Chondrocyte (in vitro differentiated cells): ENCODE measurements around the gene PLEKHG1. TPM values are rescaled to one million over a fixed set of nuclear protein-coding genes. Genes with fewer than 3 reads are reported as not detected.

ENCODE experiments used
- DNase-seq: peaks from one replicate; pipeline ENCODE4 v3.0.0; 2021; ENCODE audit warnings: mixed read lengths, low spot score
- H3K27ac Mint-ChIP-seq: one replicate; pipeline ENCODE4 v1.8.0; 2021; ENCODE audit warnings: mild to moderate bottlenecking, moderate library complexity, mixed read lengths; ENCODE audit not compliant: unreplicated experiment
- H3K27me3 Mint-ChIP-seq: 2 replicates; pipeline ENCODE4 v1.8.0; 2021; ENCODE audit warnings: low read depth, mixed read lengths
- H3K36me3 Mint-ChIP-seq: 2 replicates; pipeline ENCODE4 v1.8.0; 2021; ENCODE audit warnings: low read depth, mixed read lengths
- H3K4me1 Mint-ChIP-seq: 2 replicates; pipeline ENCODE4 v1.8.0; 2021; ENCODE audit warnings: low read depth, mild to moderate bottlenecking, mixed read lengths
- H3K4me3 Mint-ChIP-seq: one replicate; pipeline ENCODE4 v1.8.0; 2021; ENCODE audit warnings: mild to moderate bottlenecking, moderate library complexity, mixed read lengths; ENCODE audit not compliant: unreplicated experiment
- H3K9me3 Mint-ChIP-seq: 2 replicates; pipeline ENCODE4 v1.8.0; 2021; ENCODE audit warnings: low read depth, mixed read lengths
- total RNA-seq: library from RNA; stranded (reverse); gene quantifications from 3 replicates; pipeline ENCODE4 v1.2.1, GENCODE V29; 2021
- TF ChIP-seq, protein P1 (sequence below): fragments of 200-600 bp; sonication (generic); IDR thresholded peaks from 2 replicates; pipeline ENCODE4 v1.5.0; 2021; ENCODE audit warnings: antibody characterized with exemption, mild to moderate bottlenecking, moderate library complexity

The PLEKHG1 gene
- total RNA-seq, 1 donor from 2014 or later = 1.8 TPM

DNA sequence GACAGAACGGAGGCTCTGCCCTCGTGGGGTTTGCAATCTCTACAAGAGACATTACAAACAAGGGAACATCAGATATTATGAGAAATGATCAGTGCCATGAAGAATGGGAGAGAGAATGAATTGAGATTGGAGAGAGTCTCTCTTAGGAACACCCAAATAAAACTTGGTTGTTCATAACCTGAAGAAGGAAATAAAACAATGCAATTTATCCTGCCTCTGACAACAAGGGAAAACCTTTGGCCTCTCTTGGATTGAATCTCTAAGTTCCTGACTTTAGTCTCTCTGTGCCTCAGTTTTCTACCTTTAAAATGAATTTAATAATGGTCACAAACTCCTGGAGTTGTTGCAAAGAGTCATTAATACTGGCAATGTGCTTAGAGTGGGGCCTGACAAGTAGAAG is 21.1 kb downstream of the PLEKHG1 start:
- Mint-ChIP-seq H3K27me3 (peaks cover 2% of the 10 kb centered on the region), H3K4me3 (no peak overlapping the region), H3K36me3 (no peaks in the 10 kb centered on the region), H3K27ac (no peak overlapping the region), H3K9me3 (peaks cover 1% of the 10 kb centered on the region), H3K4me1 (peaks cover 5% of the 10 kb centered on the region)
- DNase-seq = no peak
- TF ChIP-seq, protein P1, sequence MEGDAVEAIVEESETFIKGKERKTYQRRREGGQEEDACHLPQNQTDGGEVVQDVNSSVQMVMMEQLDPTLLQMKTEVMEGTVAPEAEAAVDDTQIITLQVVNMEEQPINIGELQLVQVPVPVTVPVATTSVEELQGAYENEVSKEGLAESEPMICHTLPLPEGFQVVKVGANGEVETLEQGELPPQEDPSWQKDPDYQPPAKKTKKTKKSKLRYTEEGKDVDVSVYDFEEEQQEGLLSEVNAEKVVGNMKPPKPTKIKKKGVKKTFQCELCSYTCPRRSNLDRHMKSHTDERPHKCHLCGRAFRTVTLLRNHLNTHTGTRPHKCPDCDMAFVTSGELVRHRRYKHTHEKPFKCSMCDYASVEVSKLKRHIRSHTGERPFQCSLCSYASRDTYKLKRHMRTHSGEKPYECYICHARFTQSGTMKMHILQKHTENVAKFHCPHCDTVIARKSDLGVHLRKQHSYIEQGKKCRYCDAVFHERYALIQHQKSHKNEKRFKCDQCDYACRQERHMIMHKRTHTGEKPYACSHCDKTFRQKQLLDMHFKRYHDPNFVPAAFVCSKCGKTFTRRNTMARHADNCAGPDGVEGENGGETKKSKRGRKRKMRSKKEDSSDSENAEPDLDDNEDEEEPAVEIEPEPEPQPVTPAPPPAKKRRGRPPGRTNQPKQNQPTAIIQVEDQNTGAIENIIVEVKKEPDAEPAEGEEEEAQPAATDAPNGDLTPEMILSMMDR = no peak

DNA sequence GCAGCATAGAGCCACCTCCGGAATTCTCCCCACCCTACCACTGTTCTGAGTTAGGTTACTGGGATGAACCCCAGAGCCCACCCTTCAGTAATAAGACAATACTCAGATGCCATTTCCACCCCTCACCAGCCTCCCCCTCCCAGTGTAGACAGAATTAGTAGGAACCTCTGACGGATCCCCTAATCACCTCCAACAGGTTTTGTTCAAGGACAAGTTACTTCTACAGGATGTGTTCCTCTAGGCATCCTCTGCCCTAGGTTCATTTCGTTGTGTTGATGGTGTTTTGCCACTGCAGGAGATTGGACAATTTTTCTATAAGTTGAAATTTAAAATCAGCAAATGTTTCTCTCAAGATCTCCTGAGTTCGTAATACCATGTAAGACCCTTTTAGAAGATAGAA is 22.8 kb downstream of the PLEKHG1 start:
- TF ChIP-seq, protein P1 = no peak
- Mint-ChIP-seq H3K36me3 (no peaks in the 10 kb centered on the region), H3K27me3 (peaks cover 2% of the 10 kb centered on the region), H3K27ac (no peak overlapping the region), H3K9me3 (peaks cover 3% of the 10 kb centered on the region), H3K4me3 (no peak overlapping the region), H3K4me1 (peaks cover 7% of the 10 kb centered on the region)
- no peak for DNase-seq

DNA sequence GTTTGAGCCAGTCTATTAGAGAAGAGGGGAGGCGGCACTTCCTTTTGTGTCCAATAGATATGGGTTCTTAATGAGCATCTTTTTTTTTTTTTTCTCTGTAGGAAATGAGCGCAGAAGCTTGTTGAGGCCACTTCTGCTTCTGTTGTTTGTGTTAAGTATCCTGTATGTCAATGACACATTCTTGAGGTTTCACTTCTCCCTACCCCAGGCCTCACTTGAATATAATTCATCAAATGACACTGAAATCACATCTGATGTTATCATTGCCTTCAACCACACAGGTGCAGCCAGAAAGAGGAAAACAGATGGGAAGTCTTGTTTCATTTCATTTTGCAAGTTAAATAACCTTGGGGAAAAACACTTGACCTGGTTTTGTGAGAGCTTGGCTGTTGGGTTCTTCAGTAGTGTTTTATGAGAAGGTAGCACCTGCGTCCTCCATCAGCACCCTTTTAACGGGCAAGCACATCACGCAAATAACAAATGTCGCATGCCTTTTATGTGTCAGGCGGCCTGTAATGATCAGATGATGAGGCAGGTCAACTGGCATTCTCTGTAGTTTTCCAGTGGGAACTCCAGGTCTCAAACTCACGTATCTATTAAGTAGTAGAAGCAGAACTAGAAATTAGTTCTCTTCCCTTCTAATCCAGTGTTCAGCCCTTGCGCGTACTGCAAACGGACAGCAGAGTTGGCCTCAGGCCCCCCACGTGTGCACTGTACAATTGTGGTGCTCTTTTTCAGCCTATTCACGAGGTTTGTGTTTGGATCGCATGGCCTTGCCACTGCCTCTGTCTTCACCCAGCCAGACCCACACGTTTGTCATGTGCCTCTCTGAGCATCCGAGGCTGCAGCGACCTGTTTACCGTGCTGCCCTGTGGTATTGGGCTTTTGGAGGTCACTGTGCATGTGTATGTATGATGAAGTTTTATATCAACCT is 23.5 kb downstream of the PLEKHG1 start:
- Mint-ChIP-seq H3K9me3 (peaks cover 3% of the 10 kb centered on the region), H3K27me3 (peaks cover 2% of the 10 kb centered on the region), H3K36me3 (no peaks in the 10 kb centered on the region), H3K4me3 (no peak overlapping the region), H3K4me1 (peaks cover 14% of the 10 kb centered on the region), H3K27ac (no peak overlapping the region)
- TF ChIP-seq, protein P1 = no peak
- no peak for DNase-seq

DNA sequence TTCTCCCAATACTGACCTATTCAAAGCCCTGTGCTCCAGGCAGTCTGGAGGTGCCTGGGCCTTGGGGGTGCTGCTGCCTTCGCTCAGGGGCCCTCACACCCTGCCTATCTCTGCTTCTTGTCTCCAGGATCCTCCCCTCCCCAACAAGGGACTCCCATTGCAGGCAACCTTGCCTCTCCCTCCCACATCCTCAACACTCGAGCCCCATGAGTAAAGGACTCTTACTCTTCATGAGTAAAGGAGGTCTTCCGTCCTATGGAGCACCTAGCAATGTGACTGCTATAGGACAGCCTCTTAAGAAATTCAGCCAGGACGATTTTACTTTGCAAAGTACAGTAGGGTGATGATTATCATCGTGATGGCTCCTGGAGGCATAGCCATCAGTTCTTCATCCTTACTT is 24.5 kb downstream of the PLEKHG1 start:
- no peak for DNase-seq
- H3K36me3 Mint-ChIP-seq = no peaks in the 10 kb centered on the region
- H3K4me1 Mint-ChIP-seq = peaks cover 17% of the 10 kb centered on the region
- no peak overlapping the region for H3K27ac Mint-ChIP-seq
- peaks cover 1% of the 10 kb centered on the region for H3K27me3 Mint-ChIP-seq
- H3K9me3 Mint-ChIP-seq = peaks cover 3% of the 10 kb centered on the region
- TF ChIP-seq, protein P1 = no peak
- no peak overlapping the region for H3K4me3 Mint-ChIP-seq

DNA sequence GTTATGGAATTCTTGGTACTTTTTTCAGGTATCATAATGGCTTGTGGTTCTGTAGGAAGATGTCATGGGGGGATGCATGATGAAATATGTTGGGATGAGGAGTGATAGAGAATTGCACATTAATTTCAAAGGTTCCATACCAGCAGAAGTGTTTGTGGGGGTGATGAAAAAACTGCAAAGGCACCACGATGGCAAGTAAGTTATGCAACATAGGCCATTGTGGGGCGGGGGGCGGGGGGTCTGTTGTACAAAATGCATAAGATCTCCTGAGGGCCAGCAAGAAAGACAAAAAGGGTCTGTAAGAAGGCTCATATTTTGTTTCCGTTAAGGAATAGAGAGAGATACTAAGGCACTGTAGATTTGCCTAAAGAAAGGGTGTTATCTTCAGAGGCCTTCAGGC is 26.2 kb downstream of the PLEKHG1 start:
- H3K4me1 Mint-ChIP-seq = peaks cover 14% of the 10 kb centered on the region
- H3K4me3 Mint-ChIP-seq = no peak overlapping the region
- DNase-seq = no peak

More for the DNA sequence above, 26.2 kb downstream of the PLEKHG1 start:
- TF ChIP-seq, protein P1 = no peak
- Mint-ChIP-seq H3K27ac (no peak overlapping the region), H3K9me3 (peaks cover 3% of the 10 kb centered on the region), H3K27me3 (peaks cover 7% of the 10 kb centered on the region), H3K36me3 (no peaks in the 10 kb centered on the region)
